Thyroid gland (tissue), 4 donors: Measurements from ENCODE around the gene BBS4.

Source experiments
- POLR2A ChIP-seq, 2 donors: fragments of 450-650 bp; IDR thresholded peaks; one replicate each; pipeline ENCODE4 v1.6.1; 2017; ENCODE audit warnings: antibody characterized with exemption in 2 of 2, mild to moderate bottlenecking in 2 of 2, moderate library complexity in 1 of 2
- TF ChIP-seq, protein P1 (sequence below), 6 experiments: fragments of 200-600 bp in 3 of 6; fragments of 450-650 bp in 3 of 6; sonication (generic) in 3 of 6; IDR thresholded peaks; one replicate each; pipeline ENCODE4 v1.5.1; 2016 to 2019; ENCODE audit warnings: antibody characterized with exemption in 6 of 6, mild to moderate bottlenecking in 2 of 6, inconsistent platforms in 1 of 6, moderate library complexity in 1 of 6

DNA sequence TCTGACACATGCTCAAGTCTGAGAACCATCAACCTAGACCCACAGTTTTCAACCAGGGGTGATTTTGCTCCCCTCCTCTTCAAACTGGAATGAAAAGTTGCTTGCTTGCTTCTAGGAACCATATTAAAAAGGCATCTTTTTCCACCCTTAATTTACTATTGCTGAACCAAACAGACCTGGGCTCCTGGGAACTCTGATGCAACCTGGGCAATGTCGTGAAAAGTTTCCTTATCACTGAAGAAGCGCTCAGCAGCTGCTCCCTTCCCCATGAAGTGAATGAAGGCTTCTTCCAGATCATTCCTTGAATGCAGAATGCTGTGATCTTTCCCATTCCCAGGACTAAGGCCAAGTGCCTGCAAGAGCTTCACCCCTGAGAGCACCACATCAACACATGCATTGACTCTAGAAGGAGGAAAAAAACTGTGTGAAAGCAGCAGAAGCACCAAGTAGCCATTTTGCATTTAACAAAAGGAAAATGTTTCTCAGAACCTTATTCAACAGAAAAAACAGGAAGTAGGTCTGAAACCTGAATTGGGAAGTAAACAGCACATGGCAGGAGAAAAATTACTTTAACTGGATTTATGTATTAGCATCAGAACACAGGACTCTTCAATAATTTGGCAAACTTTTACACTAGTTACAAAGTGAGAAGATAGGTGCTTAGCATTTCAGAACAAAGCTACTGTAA, 88.8 kb downstream of the BBS4 start:
- TF ChIP-seq, protein P1, sequence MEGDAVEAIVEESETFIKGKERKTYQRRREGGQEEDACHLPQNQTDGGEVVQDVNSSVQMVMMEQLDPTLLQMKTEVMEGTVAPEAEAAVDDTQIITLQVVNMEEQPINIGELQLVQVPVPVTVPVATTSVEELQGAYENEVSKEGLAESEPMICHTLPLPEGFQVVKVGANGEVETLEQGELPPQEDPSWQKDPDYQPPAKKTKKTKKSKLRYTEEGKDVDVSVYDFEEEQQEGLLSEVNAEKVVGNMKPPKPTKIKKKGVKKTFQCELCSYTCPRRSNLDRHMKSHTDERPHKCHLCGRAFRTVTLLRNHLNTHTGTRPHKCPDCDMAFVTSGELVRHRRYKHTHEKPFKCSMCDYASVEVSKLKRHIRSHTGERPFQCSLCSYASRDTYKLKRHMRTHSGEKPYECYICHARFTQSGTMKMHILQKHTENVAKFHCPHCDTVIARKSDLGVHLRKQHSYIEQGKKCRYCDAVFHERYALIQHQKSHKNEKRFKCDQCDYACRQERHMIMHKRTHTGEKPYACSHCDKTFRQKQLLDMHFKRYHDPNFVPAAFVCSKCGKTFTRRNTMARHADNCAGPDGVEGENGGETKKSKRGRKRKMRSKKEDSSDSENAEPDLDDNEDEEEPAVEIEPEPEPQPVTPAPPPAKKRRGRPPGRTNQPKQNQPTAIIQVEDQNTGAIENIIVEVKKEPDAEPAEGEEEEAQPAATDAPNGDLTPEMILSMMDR (IDR thresholded peaks at IDR 0.05): no peak
- TF ChIP-seq POLR2A (IDR thresholded peaks at IDR 0.05): no peak
